ENCODE results near the gene FAM227B.

DNA sequence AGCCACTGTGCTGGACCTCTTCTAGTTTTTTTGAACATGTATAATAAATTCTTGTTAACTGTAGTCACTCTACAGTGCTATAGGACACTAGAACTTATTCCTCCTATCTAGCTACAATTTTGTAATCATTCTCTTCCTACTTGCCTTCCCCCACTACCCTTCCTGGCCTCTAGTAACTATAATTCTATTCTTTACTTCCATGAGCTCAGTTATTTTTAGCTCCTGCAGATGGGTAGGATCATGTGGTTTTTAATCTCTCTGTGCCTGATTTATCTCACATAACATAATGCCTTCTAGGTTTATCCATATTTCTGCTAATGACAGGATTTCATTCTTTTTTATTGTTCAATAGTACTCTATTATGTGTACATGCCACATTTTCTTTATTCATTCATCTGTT lies 310.7 kb downstream of the FAM227B start:
- no peak for TF ChIP-seq POLR2A (IDR thresholded peaks at IDR 0.05; ENCODE audit: low read depth, low read length)
- TF ChIP-seq POLR2AphosphoS5 (IDR thresholded peaks at IDR 0.05; ENCODE audit: low read depth, low read length), result no peak
- no peak for TF ChIP-seq TAF1 (IDR thresholded peaks at IDR 0.05; ENCODE audit: borderline replicate concordance, low read depth, low read length)
